ENCODE data around the gene RAB33B. TPM values are rescaled to one million over a fixed set of nuclear protein-coding genes. Genes with fewer than 3 reads are reported as not detected.

Gene RAB33B
- total RNA-seq, 4 donors from 2014 or later, result 12.1 to 14.4 (median 14.1) TPM

DNA sequence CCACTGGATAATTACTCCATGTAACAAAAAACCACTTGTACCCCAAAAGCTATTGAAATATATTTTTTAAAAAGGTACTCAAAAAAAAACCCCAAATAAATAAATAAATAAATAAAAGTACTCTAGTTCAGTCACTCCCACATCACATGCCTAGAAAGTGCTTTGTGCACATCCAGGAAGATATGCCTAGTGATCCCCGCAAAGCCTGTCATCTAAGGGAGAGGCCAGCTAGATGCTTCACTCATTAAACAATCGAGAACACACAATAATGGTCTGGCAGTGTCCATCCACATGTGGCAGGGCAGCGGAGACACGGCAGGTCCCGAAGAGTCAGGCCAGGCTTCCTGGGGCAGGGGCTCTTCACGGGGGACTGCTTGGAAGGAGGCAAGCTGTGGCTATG is 47.6 kb downstream of the RAB33B start:
- TF ChIP-seq, protein P1, sequence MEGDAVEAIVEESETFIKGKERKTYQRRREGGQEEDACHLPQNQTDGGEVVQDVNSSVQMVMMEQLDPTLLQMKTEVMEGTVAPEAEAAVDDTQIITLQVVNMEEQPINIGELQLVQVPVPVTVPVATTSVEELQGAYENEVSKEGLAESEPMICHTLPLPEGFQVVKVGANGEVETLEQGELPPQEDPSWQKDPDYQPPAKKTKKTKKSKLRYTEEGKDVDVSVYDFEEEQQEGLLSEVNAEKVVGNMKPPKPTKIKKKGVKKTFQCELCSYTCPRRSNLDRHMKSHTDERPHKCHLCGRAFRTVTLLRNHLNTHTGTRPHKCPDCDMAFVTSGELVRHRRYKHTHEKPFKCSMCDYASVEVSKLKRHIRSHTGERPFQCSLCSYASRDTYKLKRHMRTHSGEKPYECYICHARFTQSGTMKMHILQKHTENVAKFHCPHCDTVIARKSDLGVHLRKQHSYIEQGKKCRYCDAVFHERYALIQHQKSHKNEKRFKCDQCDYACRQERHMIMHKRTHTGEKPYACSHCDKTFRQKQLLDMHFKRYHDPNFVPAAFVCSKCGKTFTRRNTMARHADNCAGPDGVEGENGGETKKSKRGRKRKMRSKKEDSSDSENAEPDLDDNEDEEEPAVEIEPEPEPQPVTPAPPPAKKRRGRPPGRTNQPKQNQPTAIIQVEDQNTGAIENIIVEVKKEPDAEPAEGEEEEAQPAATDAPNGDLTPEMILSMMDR (IDR thresholded peaks at IDR 0.05; ENCODE audit: low read depth), result no peak

DNA sequence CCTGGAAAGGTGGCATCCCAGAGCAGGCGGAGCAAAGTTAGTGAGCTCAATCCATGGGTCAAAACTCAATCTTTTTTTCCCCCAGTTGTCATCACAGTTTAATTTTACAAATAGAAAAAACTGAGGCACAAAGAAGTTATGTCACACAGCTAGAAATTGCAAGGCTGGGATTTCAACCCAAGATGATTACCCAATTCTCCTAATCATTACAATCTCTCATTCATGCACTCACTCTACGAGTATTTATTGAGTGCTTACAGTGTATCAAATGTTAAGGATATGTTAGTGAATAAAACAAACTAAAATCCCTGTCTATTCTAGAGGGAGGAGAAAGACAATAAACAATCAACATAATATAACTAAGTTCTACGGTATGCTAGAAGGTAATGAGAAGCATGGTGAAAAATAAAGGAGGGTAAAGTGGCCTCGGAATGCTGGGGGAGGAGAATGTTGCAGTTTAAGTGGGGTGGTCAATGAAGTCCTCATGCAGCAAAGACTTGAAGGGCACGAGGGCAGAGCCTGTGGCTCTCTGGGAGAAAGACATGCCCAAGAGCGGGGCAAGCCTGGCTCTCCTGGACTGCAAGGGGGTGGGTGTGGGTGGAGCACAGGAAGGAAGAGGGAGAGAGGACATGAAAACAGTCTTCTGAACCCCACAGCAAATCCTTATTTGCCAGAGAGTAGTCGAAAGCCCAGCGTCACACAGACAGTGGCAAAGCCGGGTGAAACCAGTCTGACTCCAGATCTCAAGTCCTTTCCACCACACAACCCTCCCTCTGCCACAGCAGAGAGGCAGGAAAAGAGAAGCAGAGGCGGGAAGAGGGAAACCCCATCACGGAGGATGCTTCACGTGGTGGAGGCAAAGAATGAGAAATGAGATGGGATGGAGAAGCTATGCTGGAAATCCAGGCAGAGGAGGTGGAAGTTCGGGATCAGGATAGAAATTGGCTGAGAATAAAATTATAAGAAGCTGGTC is 48.3 kb downstream of the RAB33B start:
- TF ChIP-seq, protein P1 (IDR thresholded peaks at IDR 0.05; ENCODE audit: low read depth), result no peak

DNA sequence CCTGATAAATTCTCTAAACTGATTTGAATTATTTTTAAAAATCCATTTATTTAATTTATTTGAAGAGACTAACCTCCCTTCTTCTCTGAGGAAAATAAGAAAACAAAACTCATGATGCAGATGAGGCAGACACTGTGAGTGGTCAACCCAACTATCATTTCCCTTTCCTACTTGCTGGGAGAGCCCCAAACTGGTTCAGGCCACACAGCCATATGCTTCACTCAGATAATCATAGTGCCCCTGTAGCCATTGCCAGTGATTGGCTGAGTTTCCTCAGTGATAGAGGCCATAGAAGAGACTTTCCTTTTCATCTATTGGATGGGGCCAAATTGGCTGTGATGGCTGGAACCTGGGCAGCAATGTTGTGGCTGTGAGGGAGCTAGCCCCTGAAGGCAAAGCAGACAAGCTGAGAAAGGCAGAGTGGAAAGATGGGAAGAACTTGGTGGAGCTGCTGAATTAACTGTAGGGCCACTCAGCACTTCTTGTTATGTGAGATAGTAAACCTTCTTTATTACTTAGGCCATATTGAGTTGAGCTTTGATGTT is 49.8 kb downstream of the RAB33B start:
- TF ChIP-seq, protein P1 (IDR thresholded peaks at IDR 0.05; ENCODE audit: low read depth), result no peak

DNA sequence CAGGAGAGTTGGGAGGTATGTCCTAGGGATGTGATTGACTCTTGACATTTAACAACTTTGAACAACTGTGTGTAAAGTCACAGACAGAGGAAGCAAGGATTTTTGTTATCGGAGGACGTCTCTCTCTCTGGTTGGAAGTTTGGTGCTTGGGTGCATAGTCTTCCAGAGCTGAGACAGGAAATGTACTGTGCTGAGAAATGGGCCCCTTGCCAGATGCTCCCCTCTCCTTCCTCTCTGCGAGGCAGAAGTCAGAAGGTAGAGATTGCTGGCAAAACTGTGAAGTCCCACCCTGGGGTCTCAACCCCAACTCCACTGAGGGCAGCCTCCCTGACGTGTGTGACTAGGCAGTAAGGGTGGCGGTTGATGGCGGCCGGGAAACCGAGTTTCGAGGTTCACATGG is 52.9 kb downstream of the RAB33B start:
- TF ChIP-seq, protein P1 (IDR thresholded peaks at IDR 0.05; ENCODE audit: low read depth), result no peak

DNA sequence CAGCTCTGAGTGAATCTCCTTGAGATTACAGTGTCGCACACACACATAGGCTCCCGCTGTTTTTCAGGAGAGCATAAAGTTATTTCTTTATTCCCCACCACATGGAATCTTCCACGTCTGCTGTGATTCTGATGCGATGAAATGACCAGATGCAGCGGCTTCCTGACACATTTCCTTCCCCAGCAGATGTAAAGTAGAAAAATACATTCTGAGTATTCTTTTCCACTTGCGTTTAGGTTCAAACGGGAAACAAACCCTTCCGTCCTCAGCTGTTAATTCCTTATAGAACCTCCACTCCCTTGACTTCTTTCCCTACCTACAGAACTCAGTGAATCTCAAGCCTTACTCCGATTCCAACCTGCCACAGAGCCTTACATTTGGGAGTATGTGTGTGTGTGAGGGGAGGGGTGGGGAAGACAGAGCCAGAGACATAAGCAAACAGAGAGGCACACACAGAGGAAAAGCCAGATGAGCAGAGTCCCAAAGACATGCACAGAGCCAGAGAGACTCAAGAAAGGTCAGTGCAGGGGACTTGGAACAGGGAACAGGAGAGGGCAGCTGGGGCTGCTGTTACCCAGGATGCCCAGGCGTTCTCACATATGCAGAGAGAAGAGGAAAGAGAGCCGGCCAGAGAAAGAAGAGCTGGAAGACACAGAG is 54.8 kb downstream of the RAB33B start:
- TF ChIP-seq, protein P1 (IDR thresholded peaks at IDR 0.05; ENCODE audit: low read depth), result no peak

DNA sequence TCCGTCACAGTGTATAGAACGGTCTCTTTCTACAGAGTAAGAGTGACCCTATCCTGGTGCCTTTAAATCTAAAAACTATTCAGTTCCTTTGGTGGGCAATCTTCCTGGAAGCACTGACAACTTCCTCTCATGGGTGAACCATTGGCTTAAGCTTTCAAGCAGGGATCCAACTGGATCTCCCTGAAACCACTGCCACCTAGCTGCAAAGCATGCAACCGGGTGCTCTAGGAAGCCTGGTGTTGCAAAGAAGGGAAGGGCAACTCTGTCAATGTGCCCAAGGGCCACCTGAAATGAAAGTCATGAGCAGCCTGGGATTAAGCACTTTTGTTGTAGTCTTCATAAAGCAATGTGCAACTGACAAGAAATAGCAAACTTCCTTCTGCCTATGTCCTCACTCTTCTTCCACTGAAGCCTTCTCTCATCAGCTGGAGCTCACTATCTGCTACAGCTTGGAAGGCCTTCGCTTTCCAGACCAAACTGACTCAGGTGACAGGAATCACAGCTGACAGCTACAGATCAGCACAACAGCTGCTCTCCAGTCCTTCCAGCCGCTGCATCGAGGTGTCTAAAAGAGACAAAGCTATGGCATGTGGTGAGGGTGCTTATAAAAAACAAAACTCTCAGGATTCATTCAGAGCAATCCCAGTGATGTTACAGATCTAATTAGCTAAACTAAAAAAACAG is 55.9 kb downstream of the RAB33B start:
- TF ChIP-seq, protein P1 (IDR thresholded peaks at IDR 0.05; ENCODE audit: low read depth), result no peak

Measured in subcutaneous adipose tissue (tissue), 4 donors.